K562 (cell line): Measurements from ENCODE around the gene GP1BA. TPM values are rescaled to one million over a fixed set of nuclear protein-coding genes. Genes with fewer than 3 reads are reported as not detected.
A peak's percentile ranks its signal among the peaks of the same experiment; 100 is the strongest.

Experiments
- ARID1B ChIP-seq: fragments of 450-650 bp; IDR thresholded peaks from 2 replicates; pipeline ENCODE4 v1.6.1; 2016; ENCODE audit warnings: antibody characterized with exemption, mild to moderate bottlenecking, inconsistent platforms
- BRD9 ChIP-seq: fragments of 450-650 bp; IDR thresholded peaks from 2 replicates; pipeline ENCODE4 v1.6.1; 2018; ENCODE audit warnings: low read depth; ENCODE audit not compliant: partially characterized antibody
- C11orf30 ChIP-seq: fragments of 450-650 bp; IDR thresholded peaks from 2 replicates; pipeline ENCODE4 v1.6.1; 2016; ENCODE audit warnings: low read depth, mild to moderate bottlenecking
- DNMT1 ChIP-seq: fragments of 450-650 bp; IDR thresholded peaks from 2 replicates; pipeline ENCODE4 v1.6.1; 2016; ENCODE audit warnings: antibody characterized with exemption, mild to moderate bottlenecking
- EGR1 ChIP-seq: fragments of 450-650 bp; conservative IDR thresholded peaks from 2 replicates; pipeline ENCODE4 v1.6.1; 2017; ENCODE audit warnings: mild to moderate bottlenecking
- FOSL1 ChIP-seq: fragments of 200-800 bp; sonication (Bioruptor generic); conservative IDR thresholded peaks from 2 replicates; pipeline ENCODE4 v1.6.1; 2016; ENCODE audit warnings: missing genetic modification characterization, missing compliant biosample characterization
- HNRNPL ChIP-seq: fragments of 200-400 bp; formaldehyde crosslinking; IDR thresholded peaks from 2 replicates; pipeline ENCODE4 v1.6.1; 2017; ENCODE audit warnings: low read depth, mild to moderate bottlenecking, low read length
- JUND ChIP-seq, 2 experiments: IDR thresholded peaks; 2 replicates in 1 of 2; 3 replicates in 1 of 2; pipeline ENCODE4 v1.6.1; 2011; ENCODE audit warnings: borderline replicate concordance in 2 of 2, low read depth in 2 of 2, low read length in 2 of 2, improper control_type of control experiment in 1 of 2, missing biosample characterization in 1 of 2, missing genetic modification characterization in 1 of 2, missing genetic modification reagents in 1 of 2
- KLF6 ChIP-seq: fragments of 250-450 bp; sonication (Bioruptor Pico); IDR thresholded peaks from 2 replicates; pipeline ENCODE4 v1.4.0; 2020; ENCODE audit warnings: mild to moderate bottlenecking, moderate library complexity, borderline replicate concordance
- LCOR ChIP-seq: sonication (generic); formaldehyde crosslinking; IDR thresholded peaks from 2 replicates; pipeline ENCODE4 v1.8.0; 2022; ENCODE audit warnings: mild to moderate bottlenecking, missing genetic modification reagents
- MEIS2 ChIP-seq: fragments of 450-650 bp; IDR thresholded peaks from 2 replicates; pipeline ENCODE4 v1.6.1; 2014; ENCODE audit warnings: mild to moderate bottlenecking; ENCODE audit not compliant: partially characterized antibody
- MXI1 ChIP-seq: IDR thresholded peaks from 2 replicates; pipeline ENCODE4 v1.6.1; 2011; ENCODE audit warnings: low read depth, mild to moderate bottlenecking, improper control_type of control experiment, low read length
- NFIC ChIP-seq: fragments of 450-650 bp; IDR thresholded peaks from 2 replicates; pipeline ENCODE4 v1.6.1; 2017; ENCODE audit warnings: mild to moderate bottlenecking, inconsistent platforms
- PHF8 ChIP-seq: fragments of 200-600 bp; sonication (generic); IDR thresholded peaks from 2 replicates; pipeline ENCODE4 v1.6.1; 2012; ENCODE audit warnings: mixed run types, mild to moderate bottlenecking, inconsistent platforms, low read length, moderate library complexity, borderline replicate concordance
- POLR2B ChIP-seq: fragments of 450-650 bp; IDR thresholded peaks from 2 replicates; pipeline ENCODE4 v1.6.1; 2018; ENCODE audit warnings: low read depth; ENCODE audit not compliant: partially characterized antibody
- POLR2G ChIP-seq: fragments of 200-400 bp; formaldehyde crosslinking; IDR thresholded peaks from 2 replicates; pipeline ENCODE4 v1.6.1; 2017; ENCODE audit warnings: low read depth, mild to moderate bottlenecking, antibody characterized with exemption, low read length, moderate library complexity
- POLR2H ChIP-seq: IDR thresholded peaks from 2 replicates; pipeline ENCODE4 v1.6.1; 2016; ENCODE audit warnings: missing genetic modification characterization, low read depth, mild to moderate bottlenecking, control low read depth, missing compliant biosample characterization, moderate library complexity
- RCOR1 ChIP-seq, 2 experiments: IDR thresholded peaks; 2 replicates each; pipeline ENCODE4 v1.6.1; 2012; ENCODE audit warnings: low read depth in 2 of 2, low read length in 2 of 2, borderline replicate concordance in 1 of 2, improper control_type of control experiment in 1 of 2
- RFX7 ChIP-seq: fragments of 250-450 bp; sonication (Bioruptor Pico); IDR thresholded peaks from 2 replicates; pipeline ENCODE4 v1.5.1; 2021; ENCODE audit warnings: mild to moderate bottlenecking
- SMARCB1 ChIP-seq: IDR thresholded peaks from 2 replicates; pipeline ENCODE4 v1.6.1; 2011; ENCODE audit warnings: improper control_type of control experiment, low read depth; ENCODE audit not compliant: insufficient read length
- SPI1 ChIP-seq: IDR thresholded peaks from 2 replicates; pipeline ENCODE4 v1.6.1; 2011; ENCODE audit warnings: low read depth, low read length, control low read depth, borderline replicate concordance
- STAT5A ChIP-seq: IDR thresholded peaks from 2 replicates; pipeline ENCODE4 v1.6.1; 2012; ENCODE audit warnings: low read length, inconsistent platforms, borderline replicate concordance
- ZFP36 ChIP-seq: fragments of 150-350 bp; IDR thresholded peaks from 2 replicates; pipeline ENCODE4 v1.6.1; 2018; ENCODE audit warnings: low read length, low read depth; ENCODE audit not compliant: partially characterized antibody
- ZNF124 ChIP-seq: sonication (generic); formaldehyde crosslinking; IDR thresholded peaks from 2 replicates; pipeline ENCODE4 v1.8.1; 2022; ENCODE audit warnings: missing genetic modification reagents
- ZNF146 ChIP-seq: IDR thresholded peaks from one replicate; pipeline ENCODE4 v1.6.1; 2018; ENCODE audit warnings: missing compliant biosample characterization; ENCODE audit not compliant: unreplicated experiment
- ZNF586 ChIP-seq: fragments of 450-650 bp; formaldehyde crosslinking; conservative IDR thresholded peaks from 2 replicates; pipeline ENCODE4 v1.4.0; 2020; ENCODE audit warnings: mild to moderate bottlenecking, moderate library complexity
- polyA plus RNA-seq, 8 experiments: library from polyadenylated mRNA; depleted of rRNA in 4 of 8; stranded (reverse) in 5 of 8; unstranded in 3 of 8; fragments of >200 nt; fragmentation: Nextera tagmentation in 2 of 8; fragmentation: Illumina TruSeq in 1 of 8; extraction: Ambion mirVana in 2 of 8; extraction: Trizol in 1 of 8; gene quantifications; 2 replicates each; pipeline versions ENCODE4 v1.2.1 to v1.2.3, GENCODE V29; 2011 to 2014; ENCODE audit warnings: inconsistent platforms in 1 of 8, missing spikeins in 1 of 8
- total RNA-seq, 7 experiments: library from RNA; depleted of rRNA in 6 of 7; stranded (reverse); fragments of >200 nt in 6 of 7; fragmentation: Illumina TruSeq in 2 of 7; extraction: Trizol in 2 of 7; gene quantifications; 2 replicates each; pipeline versions ENCODE4 v1.2.1 to v1.2.3, GENCODE V29; 2011 to 2021; ENCODE audit warnings: low replicate concordance in 1 of 7
- TF ChIP-seq, protein P1 (sequence below), 2 experiments: fragments of 450-650 bp in 1 of 2; IDR thresholded peaks; 2 replicates each; pipeline ENCODE4 v1.6.1; 2011 to 2017; ENCODE audit warnings: low read depth in 2 of 2, antibody characterized with exemption in 1 of 2, borderline replicate concordance in 1 of 2, low read length in 1 of 2, mild to moderate bottlenecking in 1 of 2, mixed read lengths in 1 of 2; ENCODE audit not compliant: control insufficient read depth in 1 of 2

Gene GP1BA
- total and polyA plus RNA-seq, 9 of the 15 experiments (the other 6 are each of a cell fraction or from before 2014, with no cell fraction given) = 0.01 TPM; not detected in 8

DNA sequence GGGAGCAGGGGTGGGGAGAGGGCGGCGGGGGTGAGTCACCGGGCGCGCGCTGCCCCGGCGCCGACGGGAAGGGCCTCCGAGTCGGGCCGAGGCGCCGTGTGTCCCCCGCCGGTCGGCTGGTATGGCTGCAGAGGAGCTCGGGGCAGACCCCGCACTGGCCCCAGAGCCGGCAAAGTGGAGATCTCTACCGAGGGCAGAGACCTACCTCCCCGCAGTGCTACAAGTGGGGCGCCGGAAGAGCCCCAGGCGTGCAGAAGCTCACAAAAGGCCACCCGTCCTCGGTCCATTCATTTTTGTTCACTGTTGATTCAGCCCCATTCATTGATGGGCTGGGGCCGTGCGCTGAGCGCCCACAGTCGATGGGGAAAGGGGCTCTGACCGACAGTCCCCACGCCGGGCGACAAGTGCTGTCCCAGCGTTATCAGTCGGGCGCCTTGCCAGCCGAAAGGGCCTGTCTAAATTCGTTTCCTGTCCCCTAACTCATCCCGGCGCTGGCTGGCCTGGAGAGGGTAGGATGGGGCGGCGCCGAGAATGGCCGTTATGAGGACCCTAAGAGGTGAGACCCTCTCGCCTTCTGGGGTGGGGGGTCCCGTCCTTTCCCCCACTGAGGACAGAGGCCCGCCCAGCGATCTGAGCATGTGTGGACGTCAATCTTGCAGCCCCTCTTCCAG lies 18.1 kb downstream of the GP1BA start (continued):
- TF ChIP-seq C11orf30 = no peak
- peak; percentile 45 for TF ChIP-seq MEIS2
- TF ChIP-seq BRD9 = no peak
- TF ChIP-seq ZNF586 (CRISPR knock-in tag) = no peak
- TF ChIP-seq POLR2B = peak; percentile 36
- TF ChIP-seq ZNF146 = no peak
- peak; percentile 94 for TF ChIP-seq FOSL1 (tag)
- no peak for TF ChIP-seq MXI1
- peak; percentile 85 for TF ChIP-seq NFIC
- peak; percentile 33; the same call in 1 of the 2 replicates for TF ChIP-seq LCOR (CRISPR knock-in tag)
- no peak for TF ChIP-seq ZNF124 (CRISPR knock-in tag)
- TF ChIP-seq SMARCB1 = no peak
- TF ChIP-seq EGR1 = no peak
- TF ChIP-seq PHF8 = peak; percentile 56; the same call in 1 of the 2 replicates
- TF ChIP-seq POLR2G = peak; percentile 83
- TF ChIP-seq JUND (IDR thresholded peaks at IDR 0.05; ENCODE audit: borderline replicate concordance, low read depth, low read length) = no peak
- peak; percentile 20; the same call in 1 of the 3 replicates for TF ChIP-seq JUND (tag; IDR thresholded peaks at IDR 0.05; ENCODE audit: borderline replicate concordance, low read depth, low read length)
- TF ChIP-seq STAT5A = no peak
- TF ChIP-seq RCOR1 (IDR thresholded peaks at IDR 0.05; ENCODE audit: borderline replicate concordance in 1 of 2, low read depth in 2 of 2, low read length in 2 of 2) = no peak
- TF ChIP-seq ZFP36 = no peak
- no peak for TF ChIP-seq KLF6 (CRISPR knock-in tag)
- no peak for TF ChIP-seq RFX7 (CRISPR knock-in tag)
- TF ChIP-seq DNMT1 = no peak
- no peak for TF ChIP-seq SPI1
- TF ChIP-seq, protein P1, sequence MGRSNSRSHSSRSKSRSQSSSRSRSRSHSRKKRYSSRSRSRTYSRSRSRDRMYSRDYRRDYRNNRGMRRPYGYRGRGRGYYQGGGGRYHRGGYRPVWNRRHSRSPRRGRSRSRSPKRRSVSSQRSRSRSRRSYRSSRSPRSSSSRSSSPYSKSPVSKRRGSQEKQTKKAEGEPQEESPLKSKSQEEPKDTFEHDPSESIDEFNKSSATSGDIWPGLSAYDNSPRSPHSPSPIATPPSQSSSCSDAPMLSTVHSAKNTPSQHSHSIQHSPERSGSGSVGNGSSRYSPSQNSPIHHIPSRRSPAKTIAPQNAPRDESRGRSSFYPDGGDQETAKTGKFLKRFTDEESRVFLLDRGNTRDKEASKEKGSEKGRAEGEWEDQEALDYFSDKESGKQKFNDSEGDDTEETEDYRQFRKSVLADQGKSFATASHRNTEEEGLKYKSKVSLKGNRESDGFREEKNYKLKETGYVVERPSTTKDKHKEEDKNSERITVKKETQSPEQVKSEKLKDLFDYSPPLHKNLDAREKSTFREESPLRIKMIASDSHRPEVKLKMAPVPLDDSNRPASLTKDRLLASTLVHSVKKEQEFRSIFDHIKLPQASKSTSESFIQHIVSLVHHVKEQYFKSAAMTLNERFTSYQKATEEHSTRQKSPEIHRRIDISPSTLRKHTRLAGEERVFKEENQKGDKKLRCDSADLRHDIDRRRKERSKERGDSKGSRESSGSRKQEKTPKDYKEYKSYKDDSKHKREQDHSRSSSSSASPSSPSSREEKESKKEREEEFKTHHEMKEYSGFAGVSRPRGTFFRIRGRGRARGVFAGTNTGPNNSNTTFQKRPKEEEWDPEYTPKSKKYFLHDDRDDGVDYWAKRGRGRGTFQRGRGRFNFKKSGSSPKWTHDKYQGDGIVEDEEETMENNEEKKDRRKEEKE (IDR thresholded peaks at IDR 0.05; ENCODE audit: borderline replicate concordance in 1 of 2, control insufficient read depth in 1 of 2, low read depth in 2 of 2, low read length in 1 of 2) = no peak
- TF ChIP-seq HNRNPL = no peak
- TF ChIP-seq POLR2H (tag) = peak; percentile 42
- peak; percentile 44 for TF ChIP-seq ARID1B
